ENCODE results near the gene LIPF.
"Not testable (repeated sequence)": the region's sequence is repeated elsewhere in the genome, so short reads cannot be mapped to it uniquely, and the experiment has no call there.

Gene LIPF

GRCh38 chr10:88664142-88664541, at the start of gene LIPF:
Gene LIPF, plus strand, starts transcription at chr10:88664442. Its CDS starts 2,856 bp downstream, at chr10:88667298.
- no peak for DNase-seq

- no peak for DNase-seq
Measured at GRCh38 chr10:88616250-88616977, 47.8 kb upstream of the LIPF start.

DNA sequence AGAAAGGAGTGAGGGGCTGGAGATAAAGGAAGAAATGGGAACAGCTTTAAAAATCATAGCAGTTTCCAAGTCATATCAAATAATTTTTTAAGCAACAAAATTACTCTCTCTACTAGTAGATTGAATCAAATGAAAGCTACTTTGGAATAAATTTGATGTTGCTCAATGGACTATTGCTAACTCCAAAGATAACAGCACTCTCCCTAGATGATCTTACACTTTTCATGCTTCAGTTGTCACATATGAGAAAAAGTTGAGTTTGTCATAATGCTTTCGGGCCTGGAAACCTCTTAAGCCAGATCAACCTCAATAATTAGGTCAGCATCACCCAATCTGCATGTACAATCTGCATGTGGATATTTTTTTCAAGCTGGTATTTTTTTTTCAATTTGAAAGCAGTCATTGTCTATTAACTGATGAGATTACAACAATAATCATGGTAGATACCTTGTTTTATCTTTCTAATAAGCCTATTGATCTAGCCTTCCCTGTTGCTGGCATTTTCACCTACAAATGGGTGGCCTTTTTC, 46.4 kb upstream of the LIPF start:
- DNase-seq: no peak

- no peak for DNase-seq
Measured at GRCh38 chr10:88618496-88618895, 45.7 kb upstream of the LIPF start.

- no peak for DNase-seq
Measured at GRCh38 chr10:88620441-88620840, 43.8 kb upstream of the LIPF start.

- DNase-seq: no peak
Measured at GRCh38 chr10:88623835-88624234, 40.4 kb upstream of the LIPF start.

DNA sequence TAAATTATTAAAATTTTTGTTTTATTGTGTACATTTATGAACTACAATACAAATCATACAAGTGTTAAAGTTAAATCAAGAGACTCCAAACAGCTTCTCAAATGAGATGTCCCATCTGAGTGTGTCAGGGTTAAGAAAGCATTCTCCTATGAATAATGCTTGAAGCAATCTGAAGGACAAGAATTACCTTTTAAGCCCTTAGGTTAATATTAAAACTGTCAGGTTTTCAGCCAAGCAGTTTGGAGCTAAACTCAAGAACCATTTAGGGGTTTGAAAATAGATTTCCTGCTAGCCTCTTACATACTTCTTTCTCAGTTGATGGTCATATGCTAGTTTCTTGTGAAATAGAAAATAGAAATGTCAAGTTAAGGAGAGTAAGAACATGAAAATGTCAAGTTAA, 39.4 kb upstream of the LIPF start:
- DNase-seq: no peak

GRCh38 chr10:88640186-88640585, 24.1 kb upstream of the LIPF start:
- DNase-seq: no peak

- no peak for DNase-seq
Measured at GRCh38 chr10:88642209-88642608, 22.0 kb upstream of the LIPF start.

- DNase-seq: no peak
Measured at GRCh38 chr10:88642963-88643362, 21.3 kb upstream of the LIPF start.

- no peak for DNase-seq
Measured at GRCh38 chr10:88647061-88647615, 17.1 kb upstream of the LIPF start.

DNA sequence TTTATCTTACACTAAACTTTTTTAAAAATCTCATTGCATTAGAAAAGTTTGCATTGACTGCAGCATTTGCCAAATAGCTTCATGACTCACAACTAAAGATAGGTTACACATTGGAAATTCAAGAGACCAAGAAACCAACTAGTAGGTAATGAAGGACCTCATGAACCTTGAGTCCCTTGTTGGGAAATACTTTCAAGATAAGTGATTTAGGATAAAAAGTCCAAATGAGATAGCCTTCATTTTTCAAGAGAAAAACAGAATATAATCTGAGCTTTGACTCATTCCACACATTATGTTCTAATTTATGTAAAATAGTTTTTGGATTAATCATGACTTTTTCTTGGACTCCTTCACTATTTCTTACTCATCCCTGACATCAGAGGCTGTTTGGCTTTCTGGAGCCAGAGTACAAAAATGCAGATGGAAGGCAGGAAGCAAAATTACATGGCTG, 13.1 kb upstream of the LIPF start:
- no peak for DNase-seq

GRCh38 chr10:88652616-88653015, 11.6 kb upstream of the LIPF start:
- no peak for DNase-seq

GRCh38 chr10:88657901-88658300, 6.3 kb upstream of the LIPF start:
- DNase-seq: no peak

- no peak for DNase-seq
Measured at GRCh38 chr10:88659725-88660597, 4.3 kb upstream of the LIPF start.

DNA sequence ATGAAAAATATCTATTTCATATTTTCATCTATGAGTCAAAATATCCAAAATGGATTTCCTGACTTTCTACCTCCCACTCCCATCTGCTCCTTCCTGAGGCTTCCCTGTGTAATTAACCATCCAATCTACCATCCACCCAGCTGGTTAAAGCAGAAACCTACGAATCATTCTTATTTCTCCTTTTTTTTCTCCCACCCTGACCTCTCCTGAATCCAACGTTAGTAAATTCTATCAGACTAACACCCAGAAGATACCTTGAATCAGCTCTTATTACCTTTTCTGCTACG, 3.7 kb upstream of the LIPF start:
- DNase-seq: no peak

DNA sequence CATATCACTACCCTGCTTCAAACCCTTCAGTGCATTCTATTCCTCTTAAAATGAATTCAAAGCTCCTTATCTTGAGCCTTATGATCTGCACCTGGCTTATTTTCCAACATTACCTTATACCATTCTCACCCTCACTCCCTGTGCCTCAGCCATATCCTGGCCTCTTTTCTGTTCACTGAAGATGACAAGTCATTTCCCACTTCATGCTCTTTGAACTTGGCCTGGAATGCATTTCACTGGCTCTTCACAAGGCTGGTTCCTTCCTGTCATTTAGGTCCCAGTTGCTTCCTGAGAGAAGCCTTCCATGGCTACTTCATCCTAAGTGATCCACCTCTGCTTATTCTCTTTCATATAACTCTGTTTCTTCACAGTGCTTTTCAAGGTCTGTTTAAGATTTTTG, 3.2 kb upstream of the LIPF start:
- peak; percentile 8 for DNase-seq

DNA sequence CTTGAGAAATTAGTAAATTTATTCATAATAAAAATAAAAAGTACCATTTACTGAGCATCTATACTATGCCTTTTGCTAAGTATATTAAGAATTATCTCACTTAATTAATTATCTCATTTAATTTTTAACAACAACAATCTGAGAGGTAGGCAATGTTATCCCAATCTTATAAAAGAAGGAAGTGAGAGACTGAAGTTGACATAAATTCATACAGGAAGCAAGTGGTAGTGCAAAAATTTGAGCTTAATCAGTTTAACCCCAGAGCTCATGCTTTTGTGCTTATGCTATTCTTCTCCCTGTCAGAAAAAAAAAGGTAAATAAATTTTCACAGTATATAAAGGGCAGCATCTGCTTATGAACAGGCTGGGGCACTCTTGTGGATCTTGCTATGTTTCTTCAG, 2.7 kb upstream of the LIPF start:
- no peak for DNase-seq

DNA sequence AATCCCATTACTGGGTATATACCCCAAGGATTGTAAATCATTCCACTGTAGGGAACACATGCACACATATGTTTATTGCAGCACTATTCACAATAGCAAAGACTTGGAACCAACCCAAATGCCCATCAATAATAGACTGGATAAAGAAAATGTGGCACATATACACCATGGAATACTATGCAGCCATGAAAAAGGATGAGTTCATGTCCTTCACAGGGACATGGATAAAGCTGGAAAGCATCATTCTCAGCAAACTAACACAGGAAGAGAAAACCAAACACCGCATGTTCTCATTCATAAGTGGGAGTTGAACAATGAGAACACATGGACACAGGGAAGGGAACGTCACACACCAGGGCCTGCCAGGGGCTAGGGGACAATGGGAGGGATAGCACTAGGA, 1.1 kb upstream of the LIPF start:
- DNase-seq: not testable (repeated sequence)

DNA sequence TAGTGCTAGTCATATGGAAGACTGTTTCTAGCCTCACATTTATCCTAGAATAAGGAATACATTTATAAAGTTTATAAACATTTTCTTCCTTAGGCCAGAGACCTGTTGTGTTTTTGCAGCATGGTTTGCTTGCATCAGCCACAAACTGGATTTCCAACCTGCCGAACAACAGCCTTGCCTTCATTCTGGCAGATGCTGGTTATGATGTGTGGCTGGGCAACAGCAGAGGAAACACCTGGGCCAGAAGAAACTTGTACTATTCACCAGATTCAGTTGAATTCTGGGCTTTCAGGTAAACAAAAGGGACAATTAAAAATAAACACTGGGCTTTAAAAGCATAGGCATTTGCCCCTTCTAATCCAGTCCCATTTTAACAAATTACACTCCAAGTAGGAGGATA, 4.2 kb downstream of the LIPF start:
- DNase-seq: no peak

GRCh38 chr10:88670497-88670896, 6.3 kb downstream of the LIPF start:
- no peak for DNase-seq

GRCh38 chr10:88672041-88672440, 7.8 kb downstream of the LIPF start:
- no peak for DNase-seq

DNA sequence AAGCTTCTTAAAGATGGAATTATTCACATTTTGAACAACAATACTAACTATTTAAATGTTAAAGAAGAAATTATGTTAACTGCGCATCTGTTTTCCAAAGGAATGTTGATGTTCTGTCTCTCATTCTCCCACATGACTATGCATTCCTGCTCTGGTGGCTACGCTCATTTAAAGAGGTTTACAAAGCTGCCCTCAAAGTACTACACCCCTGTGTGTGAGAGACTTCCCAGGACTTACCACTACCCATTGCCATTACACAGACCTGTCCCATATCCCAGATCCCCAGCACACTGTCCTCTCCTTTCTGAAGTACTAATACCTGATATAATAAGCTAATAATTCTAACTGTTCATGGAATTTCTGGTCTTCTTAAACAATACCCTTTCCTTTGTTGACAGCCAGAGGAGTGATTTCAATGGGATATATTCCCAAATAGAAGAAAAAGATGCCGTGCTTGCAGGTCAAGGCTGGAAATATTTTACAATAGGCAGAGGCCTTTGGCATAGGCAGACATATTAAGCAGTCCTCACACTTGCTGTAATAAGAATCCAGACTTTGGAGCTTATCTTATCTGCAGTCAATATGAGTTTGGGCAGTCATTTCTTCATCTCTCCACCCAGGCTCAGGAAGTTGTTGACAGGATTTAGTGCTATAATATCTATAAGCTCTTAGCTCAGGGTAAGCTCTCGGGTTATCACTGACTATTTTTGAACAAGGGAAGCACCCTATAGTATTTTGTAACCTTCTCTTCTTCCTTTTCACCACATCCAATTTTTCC, 12.2 kb downstream of the LIPF start:
- no peak for DNase-seq

All from GDM1 (cell line).